Eye (tissue), 1 donor: ENCODE data around the gene PRAMEF7.
"Not testable (repeated sequence)": the region's sequence is repeated elsewhere in the genome, so short reads cannot be mapped to it uniquely, and the experiment has no call there.

Source experiments
- DNase-seq: peaks from one replicate; pipeline ENCODE4 v3.0.0-alpha.2; 2015

Gene PRAMEF7

DNA sequence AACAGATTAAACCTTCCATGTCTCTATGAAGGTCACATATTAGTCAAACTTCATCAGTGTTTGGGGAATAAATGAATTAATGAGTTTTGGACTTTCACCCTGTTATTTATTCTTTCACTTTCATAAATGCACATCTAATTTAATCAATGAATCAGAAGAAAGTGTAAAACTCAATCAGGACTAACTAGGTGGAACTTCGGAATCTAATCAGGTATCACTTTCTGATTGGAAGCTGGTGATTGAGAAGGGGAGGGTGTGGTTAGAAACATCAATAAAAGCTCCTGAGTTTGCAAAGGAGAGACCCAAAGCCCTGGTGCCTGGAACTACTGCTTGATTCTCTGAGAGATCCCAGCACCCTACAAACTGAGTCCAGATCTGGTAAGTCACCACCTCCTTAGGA, at the start of gene PRAMEF7:
PRAMEF7 (plus strand) TSS at position 301 of the 400 bp plus-strand sequence. CDS start 1,083 bp downstream, outside the sequence.
- DNase-seq: not testable (repeated sequence)

DNA sequence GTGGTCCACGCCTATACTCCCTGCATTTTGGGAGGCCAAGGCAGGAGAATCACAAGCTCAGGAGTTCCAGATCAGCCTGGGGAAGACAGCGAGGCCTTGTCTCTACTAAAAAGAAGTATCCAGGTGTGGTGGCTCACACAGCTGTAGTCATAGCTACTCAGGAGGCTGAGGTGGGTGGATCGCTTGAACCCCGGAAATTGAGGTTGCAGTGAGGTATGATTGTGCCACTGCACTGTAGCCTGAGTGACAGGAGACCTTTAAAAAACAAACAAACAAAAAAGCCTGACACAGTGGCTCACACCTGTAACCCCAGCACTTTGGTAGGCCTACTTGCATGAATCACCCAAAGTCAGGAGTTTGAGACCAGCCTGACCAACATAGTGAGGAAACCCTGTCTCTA, 38.0 kb upstream of the PRAMEF7 start:
- not testable (repeated sequence) for DNase-seq

DNA sequence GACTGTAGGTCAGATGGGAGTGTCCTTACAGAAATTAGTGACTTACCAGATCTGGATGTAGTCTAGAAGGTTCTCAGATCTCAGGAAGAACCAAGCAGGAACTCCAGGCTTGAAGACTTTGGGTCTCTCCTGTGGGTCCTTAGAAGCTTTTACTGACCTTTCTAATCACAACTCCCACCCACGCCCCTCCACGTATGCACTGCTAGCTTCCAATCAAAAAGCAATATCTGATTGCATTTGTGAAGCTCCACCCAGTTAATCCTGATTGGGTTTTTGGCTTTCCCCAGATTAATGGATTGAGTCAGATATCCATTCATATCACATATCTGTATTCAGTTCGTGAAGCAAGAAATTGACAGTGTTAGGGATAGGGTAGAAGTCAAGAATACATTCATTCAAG, 30.3 kb upstream of the PRAMEF7 start, which contains the start of gene PRAMEF4:
PRAMEF4 (minus strand) TSS at position 101 of the 400 bp plus-strand sequence. CDS start 2,807 bp downstream, outside the sequence.
- DNase-seq: not testable (repeated sequence)

DNA sequence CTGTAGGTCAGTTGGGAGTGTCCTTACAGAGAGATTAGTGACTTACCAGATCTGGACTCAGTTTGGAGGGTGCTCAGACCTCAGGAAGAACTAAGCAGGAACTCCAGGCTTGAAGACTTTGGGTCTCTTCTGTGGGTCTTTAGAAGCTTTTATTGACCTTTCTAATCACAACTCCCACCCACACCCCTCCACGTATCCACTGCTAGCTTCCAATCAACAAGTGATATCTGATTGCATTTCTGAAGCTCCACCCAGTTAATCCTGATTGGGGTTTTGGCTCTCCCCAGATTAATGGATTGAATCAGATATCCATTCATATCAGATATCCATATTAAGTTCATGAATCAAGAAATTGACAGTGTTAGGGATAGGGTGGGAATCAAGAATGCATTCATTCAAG, 18.2 kb upstream of the PRAMEF7 start, which contains the start of gene PRAMEF10:
PRAMEF10 (minus strand) TSS at position 101 of the 400 bp plus-strand sequence. CDS start 2,423 bp downstream, outside the sequence.
- DNase-seq: not testable (repeated sequence)

DNA sequence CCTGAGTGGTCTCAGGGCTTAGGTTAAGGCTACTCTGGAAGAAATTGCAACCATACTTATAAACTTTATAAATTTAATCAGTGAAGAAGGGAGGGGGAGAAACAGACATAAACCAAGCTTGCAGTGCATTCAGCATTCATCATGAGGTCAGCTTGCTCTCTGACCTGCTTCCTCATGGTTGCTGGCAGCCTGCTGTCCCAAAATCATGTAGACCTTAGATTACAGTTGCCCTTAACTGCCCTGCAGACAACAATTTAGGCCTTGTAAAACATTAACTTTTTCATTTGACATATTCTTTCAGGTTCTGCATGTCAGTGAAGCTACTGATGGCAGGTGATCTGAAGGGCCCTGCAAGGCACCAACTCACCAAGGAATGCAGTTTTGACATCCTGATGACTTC, 17.2 kb upstream of the PRAMEF7 start:
- DNase-seq: not testable (repeated sequence)

DNA sequence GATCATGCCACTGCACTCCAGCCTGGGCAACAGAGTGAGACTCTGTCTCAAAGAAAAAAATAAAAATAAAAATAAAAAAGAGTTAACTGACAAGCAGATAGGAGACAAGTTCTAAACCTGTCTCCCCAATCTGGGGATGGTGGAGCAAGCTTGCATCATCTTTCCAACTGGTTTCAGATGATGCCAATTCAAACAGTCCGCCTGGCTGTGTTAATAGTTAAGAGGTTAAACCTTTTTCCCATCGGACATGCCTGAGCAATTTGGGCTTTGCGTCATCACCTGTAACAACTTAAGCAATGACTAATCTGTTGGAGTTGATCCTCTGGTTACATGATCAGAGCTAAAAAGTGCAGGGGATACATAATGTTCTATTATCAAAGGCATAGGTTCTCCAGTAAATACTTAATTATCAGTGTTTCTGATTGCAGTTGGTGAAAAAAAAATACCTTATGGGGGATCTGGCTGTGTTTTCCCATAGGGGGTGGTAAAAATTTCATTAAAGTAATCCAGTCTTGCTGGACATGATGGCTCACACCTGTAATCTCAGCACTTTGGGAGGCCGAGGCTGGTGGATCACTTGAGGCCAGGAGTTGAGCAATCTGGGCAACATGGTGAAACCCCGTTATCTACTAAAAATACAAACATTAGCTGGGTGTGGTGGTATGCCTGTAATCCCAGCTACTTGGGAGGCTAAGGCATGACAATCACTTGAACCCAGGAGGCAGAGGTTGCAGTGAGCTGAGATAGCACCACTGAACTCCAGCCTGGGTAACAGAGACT, 12.4 kb upstream of the PRAMEF7 start:
- DNase-seq: not testable (repeated sequence)

DNA sequence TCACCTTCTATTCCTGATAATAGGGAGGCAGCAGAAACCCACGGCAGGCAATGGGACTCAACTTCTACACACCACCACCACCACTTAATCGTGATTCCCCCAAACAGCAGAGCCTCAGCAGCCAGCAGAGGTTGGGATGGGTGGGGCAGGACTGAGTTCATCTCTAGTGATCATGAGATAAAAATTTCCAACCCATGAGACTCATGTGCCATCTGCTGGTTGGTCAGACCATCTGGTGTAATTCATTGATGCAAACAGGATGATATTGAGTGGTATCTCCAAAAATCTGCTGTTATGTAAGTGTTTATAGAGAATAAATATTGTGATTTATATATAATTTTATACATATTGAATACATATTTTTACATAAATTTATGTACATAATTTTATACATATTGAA, 5.3 kb downstream of the PRAMEF7 start:
- not testable (repeated sequence) for DNase-seq

DNA sequence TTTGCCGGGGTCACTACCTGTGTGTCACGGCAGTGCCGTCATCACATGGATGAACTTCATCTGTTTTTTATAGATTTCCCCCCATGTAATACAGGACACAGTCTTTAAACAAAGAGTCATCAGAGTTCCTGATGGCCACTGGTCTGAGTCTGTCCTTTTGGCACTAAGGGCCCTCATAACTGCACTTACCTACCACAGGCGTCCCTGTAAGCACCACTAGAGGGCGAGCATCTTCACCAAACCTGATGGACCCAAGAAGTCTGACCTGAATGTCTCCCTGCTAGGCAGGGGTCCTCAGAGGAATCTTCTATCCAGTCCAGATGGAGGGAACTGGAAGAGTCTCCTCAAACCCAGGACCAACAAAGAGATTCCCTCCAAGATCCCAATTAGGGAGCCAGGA, 8.0 kb downstream of the PRAMEF7 start:
- not testable (repeated sequence) for DNase-seq

DNA sequence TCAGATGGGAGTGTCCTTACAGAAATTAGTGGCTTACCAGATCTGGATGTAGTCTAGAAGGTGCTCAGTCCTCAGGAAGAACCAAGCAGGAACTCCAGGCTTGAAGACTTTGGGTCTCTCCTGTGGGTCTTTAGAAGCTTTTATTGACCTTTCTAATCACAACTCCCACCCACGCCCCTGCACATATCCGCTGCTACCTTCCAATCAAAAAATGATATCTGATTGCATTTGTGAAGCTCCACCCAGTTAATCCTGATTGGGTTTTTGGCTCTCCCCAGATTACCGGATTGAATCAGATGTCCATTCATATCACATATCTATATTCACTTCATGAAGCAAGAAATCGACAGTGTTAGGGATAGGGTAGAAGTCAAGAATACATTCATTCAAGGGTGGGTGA, 31.1 kb downstream of the PRAMEF7 start, which contains the start of gene PRAMEF6:
PRAMEF6 (minus strand) TSS at position 101 of the 400 bp plus-strand sequence. CDS start 5,062 bp downstream, outside the sequence.
- not testable (repeated sequence) for DNase-seq
